OCI-LY3 (cell line): ENCODE data around the gene TSPAN9.

ENCODE experiments used
- H2AFZ ChIP-seq: fragments of 200-600, 300-600 bp; shearing (Covaris generic); 2 replicates; pipeline ENCODE4 v1.6.0; 2014; ENCODE audit warnings: antibody characterized with exemption, low read depth, low read length
- H3K27ac ChIP-seq: fragments of 200-600, 300-600 bp; sonication (generic); 2 replicates; pipeline ENCODE4 v1.5.1; 2014; ENCODE audit warnings: mild to moderate bottlenecking, low read length, moderate library complexity, mixed read lengths
- H3K27me3 ChIP-seq: fragments of 200-600, 300-600 bp; sonication (generic); 2 replicates; pipeline ENCODE4 v1.6.1; 2014; ENCODE audit warnings: low read depth, low read length, mixed read lengths
- H3K36me3 ChIP-seq: fragments of 200-600, 300-600 bp; sonication (generic); replicated peaks from 2 replicates; pipeline ENCODE3; 2014; ENCODE audit warnings: low read depth, low read length, mixed read lengths
- H3K4me1 ChIP-seq: fragments of 300-600, 200-600 bp; sonication (generic); 2 replicates; pipeline ENCODE4 v1.6.1; 2014; ENCODE audit warnings: low read length, mixed read lengths
- H3K4me2 ChIP-seq: fragments of 200-600, 300-600 bp; sonication (generic); 2 replicates; pipeline ENCODE4 v1.6.1; 2014; ENCODE audit warnings: low read length, mixed read lengths
- H3K4me3 ChIP-seq: fragments of 300-600, 200-600 bp; sonication (generic); 2 replicates; pipeline ENCODE4 v1.5.1; 2014; ENCODE audit warnings: antibody characterized with exemption, mild to moderate bottlenecking, low read length, moderate library complexity
- H3K79me2 ChIP-seq: fragments of 300-600, 200-600 bp; shearing (Covaris generic); 2 replicates; pipeline ENCODE4 v1.6.1; 2014; ENCODE audit warnings: mild to moderate bottlenecking, low read length, mixed read lengths
- H3K9ac ChIP-seq: fragments of 300-600, 200-600 bp; shearing (Covaris generic); 2 replicates; pipeline ENCODE4 v1.6.0; 2014; ENCODE audit warnings: mild to moderate bottlenecking, low read length, moderate library complexity
- H3K9me3 ChIP-seq: fragments of 200-600, 300-600 bp; shearing (Covaris generic); 2 replicates; pipeline ENCODE4 v1.6.1; 2014; ENCODE audit warnings: low read length, mixed read lengths; ENCODE audit not compliant: insufficient read depth
- H4K20me1 ChIP-seq: fragments of 200-600, 300-600 bp; sonication (generic); 2 replicates; pipeline ENCODE4 v1.6.1; 2016; ENCODE audit warnings: low read length, mixed read lengths; ENCODE audit not compliant: insufficient read depth
- CTCF ChIP-seq: fragments of 200-600, 300-600 bp; sonication (generic); IDR thresholded peaks from 2 replicates; pipeline ENCODE4 v1.5.1; 2014; ENCODE audit warnings: antibody characterized with exemption, low read length, low read depth
- EZH2phosphoT487 ChIP-seq: fragments of 200-600 bp; shearing (Covaris generic); IDR thresholded peaks from 2 replicates; pipeline ENCODE4 v1.6.1; 2018; ENCODE audit warnings: antibody characterized with exemption, mixed run types, low read depth

The TSPAN9 gene

GRCh38 chr12:3272958-3273357 lies 195.8 kb downstream of the TSPAN9 start:
- Histone ChIP-seq H3K36me3 (no peaks in the 10 kb centered on the region), H3K4me2 (no peak overlapping the region), H3K27ac (no peak overlapping the region), H3K4me1 (peaks cover 4% of the 10 kb centered on the region; the same call in 1 of the 2 replicates), H4K20me1 (no peaks in the 10 kb centered on the region), H3K9ac (no peak overlapping the region), H3K27me3 (peaks cover 35% of the 10 kb centered on the region), H3K9me3 (no peaks in the 10 kb centered on the region), H3K79me2 (no peaks in the 10 kb centered on the region), H2AFZ (no peak overlapping the region), H3K4me3 (no peak overlapping the region)
- TF ChIP-seq EZH2phosphoT487 (no peak), CTCF (no peak)

GRCh38 chr12:3273409-3273853 lies 196.3 kb downstream of the TSPAN9 start:
- TF ChIP-seq CTCF, result no peak
- no peak for TF ChIP-seq EZH2phosphoT487
- Histone ChIP-seq H4K20me1 (no peaks in the 10 kb centered on the region), H3K79me2 (no peaks in the 10 kb centered on the region), H3K36me3 (no peaks in the 10 kb centered on the region), H3K4me2 (no peak overlapping the region), H2AFZ (no peak overlapping the region), H3K9ac (no peak overlapping the region), H3K4me3 (no peak overlapping the region), H3K4me1 (peaks cover 4% of the 10 kb centered on the region; the same call in 1 of the 2 replicates), H3K9me3 (no peaks in the 10 kb centered on the region), H3K27ac (no peak overlapping the region), H3K27me3 (peaks cover 35% of the 10 kb centered on the region)

GRCh38 chr12:3274664-3275063 lies 197.5 kb downstream of the TSPAN9 start:
- Histone ChIP-seq H3K79me2 (no peaks in the 10 kb centered on the region), H3K4me2 (no peak overlapping the region), H3K9me3 (no peaks in the 10 kb centered on the region), H3K36me3 (no peaks in the 10 kb centered on the region), H3K27ac (no peak overlapping the region), H3K27me3 (peaks cover 38% of the 10 kb centered on the region), H2AFZ (no peak overlapping the region), H3K9ac (no peak overlapping the region), H4K20me1 (no peaks in the 10 kb centered on the region), H3K4me1 (peaks cover 4% of the 10 kb centered on the region; the same call in 1 of the 2 replicates), H3K4me3 (no peak overlapping the region)
- TF ChIP-seq EZH2phosphoT487, result no peak
- no peak for TF ChIP-seq CTCF

- H3K36me3 ChIP-seq, result no peaks in the 10 kb centered on the region
- no peak overlapping the region; the same call in 1 of the 2 replicates for H2AFZ ChIP-seq
- H3K27ac ChIP-seq, result no peak overlapping the region
- H4K20me1 ChIP-seq, result no peaks in the 10 kb centered on the region
- H3K4me3 ChIP-seq, result peak overlapping the region; percentile 51; the same call in 1 of the 2 replicates
- no peaks in the 10 kb centered on the region for H3K79me2 ChIP-seq
- no peaks in the 10 kb centered on the region for H3K9me3 ChIP-seq
- H3K27me3 ChIP-seq, result peaks cover 35% of the 10 kb centered on the region
- H3K4me1 ChIP-seq, result peaks cover 4% of the 10 kb centered on the region; the same call in 1 of the 2 replicates
- peak overlapping the region; percentile 76 for H3K4me2 ChIP-seq
- H3K9ac ChIP-seq, result no peak overlapping the region
- peak; percentile 90 for TF ChIP-seq CTCF
- no peak for TF ChIP-seq EZH2phosphoT487
These were observed 198.2 kb downstream of the TSPAN9 start for GRCh38 chr12:3275171-3276041.
